Progenitor cell of endocrine pancreas (in vitro differentiated cells): ENCODE results near the gene ABCC1. TPM values are rescaled to one million over a fixed set of nuclear protein-coding genes. Genes with fewer than 3 reads are reported as not detected.

Source experiments
- DNase-seq: peaks from one replicate; pipeline ENCODE4 v3.0.0; 2021; ENCODE audit warnings: low spot score; ENCODE audit not compliant: unreplicated experiment
- H3K27ac Mint-ChIP-seq: 2 replicates; pipeline ENCODE4 v1.8.0; 2021; ENCODE audit warnings: mild to moderate bottlenecking, moderate library complexity, mixed read lengths
- H3K27me3 Mint-ChIP-seq: 2 replicates; pipeline ENCODE4 v1.8.0; 2021; ENCODE audit warnings: mixed read lengths
- H3K36me3 Mint-ChIP-seq: 2 replicates; pipeline ENCODE4 v1.8.0; 2022; ENCODE audit warnings: mixed read lengths; ENCODE audit not compliant: insufficient read depth
- H3K4me1 Mint-ChIP-seq: 2 replicates; pipeline ENCODE4 v1.8.0; 2021; ENCODE audit warnings: low read depth, mixed read lengths
- H3K4me3 Mint-ChIP-seq: 2 replicates; pipeline ENCODE4 v1.8.0; 2021; ENCODE audit warnings: low read depth, mild to moderate bottlenecking, moderate library complexity, mixed read lengths
- H3K9me3 Mint-ChIP-seq: 2 replicates; pipeline ENCODE4 v1.8.0; 2021; ENCODE audit warnings: low read depth, mixed read lengths
- CTCF ChIP-seq: fragments of 200-600 bp; sonication (generic); IDR thresholded peaks from one replicate; pipeline ENCODE4 v1.5.0; 2021; ENCODE audit warnings: antibody characterized with exemption, mild to moderate bottlenecking; ENCODE audit not compliant: unreplicated experiment
- total RNA-seq: library from RNA; stranded (reverse); gene quantifications from 2 replicates; pipeline ENCODE4 v1.2.1, GENCODE V29; 2021

ABCC1 gene
- total RNA-seq, 1 donor from 2014 or later: 47.2 TPM

DNA sequence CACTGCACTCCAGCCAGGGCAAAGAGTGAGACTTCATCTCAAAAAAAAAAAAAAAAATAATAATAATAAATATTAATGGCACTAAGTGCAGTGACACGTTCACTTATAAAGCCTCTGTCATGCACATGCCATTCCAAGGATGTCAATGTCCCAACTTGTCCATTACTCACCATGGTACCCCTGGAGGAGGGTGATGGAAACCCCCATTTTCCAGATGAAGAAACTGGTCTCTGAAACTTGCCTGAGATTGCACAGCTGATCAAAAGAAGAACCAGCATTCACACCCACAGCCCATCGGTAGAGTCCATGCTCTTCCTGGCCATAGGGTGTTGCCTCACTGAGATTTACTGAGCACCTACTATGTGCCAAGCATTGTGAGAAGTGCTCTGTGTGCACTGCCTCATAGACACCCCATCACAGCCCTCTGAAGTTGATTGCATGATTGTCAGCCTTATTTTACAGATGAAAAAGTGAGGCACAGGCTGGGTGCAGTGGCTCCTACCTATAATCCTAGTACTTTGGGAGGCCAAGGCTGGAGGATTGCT lies 123.7 kb downstream of the ABCC1 start:
- Mint-ChIP-seq H3K9me3 (no peaks in the 10 kb centered on the region), H3K4me3 (no peak overlapping the region), H3K27ac (no peak overlapping the region), H3K27me3 (no peaks in the 10 kb centered on the region), H3K4me1 (no peaks in the 10 kb centered on the region), H3K36me3 (peaks cover 12% of the 10 kb centered on the region)
- no peak for TF ChIP-seq CTCF
- no peak for DNase-seq

- peaks cover 13% of the 10 kb centered on the region for H3K36me3 Mint-ChIP-seq
- H3K4me3 Mint-ChIP-seq: no peak overlapping the region
- TF ChIP-seq CTCF: no peak
- no peak for DNase-seq
- no peaks in the 10 kb centered on the region for H3K27me3 Mint-ChIP-seq
- no peaks in the 10 kb centered on the region for H3K9me3 Mint-ChIP-seq
- no peaks in the 10 kb centered on the region for H3K4me1 Mint-ChIP-seq
- peak overlapping the region; percentile 78 for H3K27ac Mint-ChIP-seq
These were observed 124.8 kb downstream of the ABCC1 start for GRCh38 chr16:16073891-16074881.

GRCh38 chr16:16075488-16076422 lies 126.3 kb downstream of the ABCC1 start:
- Mint-ChIP-seq H3K4me3 (no peak overlapping the region), H3K27ac (peak overlapping the region; percentile 37), H3K4me1 (no peaks in the 10 kb centered on the region), H3K36me3 (peaks cover 14% of the 10 kb centered on the region), H3K27me3 (no peaks in the 10 kb centered on the region), H3K9me3 (no peaks in the 10 kb centered on the region)
- no peak for DNase-seq
- no peak for TF ChIP-seq CTCF

GRCh38 chr16:16076423-16076813 lies 127.0 kb downstream of the ABCC1 start:
- no peaks in the 10 kb centered on the region for H3K4me1 Mint-ChIP-seq
- no peak for DNase-seq
- H3K36me3 Mint-ChIP-seq: peaks cover 14% of the 10 kb centered on the region
- TF ChIP-seq CTCF: no peak
- H3K27me3 Mint-ChIP-seq: no peaks in the 10 kb centered on the region
- H3K27ac Mint-ChIP-seq: no peak overlapping the region
- no peak overlapping the region for H3K4me3 Mint-ChIP-seq
- H3K9me3 Mint-ChIP-seq: no peaks in the 10 kb centered on the region

GRCh38 chr16:16080465-16081065 lies 131.1 kb downstream of the ABCC1 start:
- Mint-ChIP-seq H3K4me1 (no peaks in the 10 kb centered on the region), H3K4me3 (no peak overlapping the region), H3K9me3 (peaks cover 4% of the 10 kb centered on the region), H3K27ac (no peak overlapping the region), H3K27me3 (no peaks in the 10 kb centered on the region), H3K36me3 (peaks cover 33% of the 10 kb centered on the region)
- TF ChIP-seq CTCF: no peak
- DNase-seq: no peak
